ENCODE data around the gene FBXO44.

FBXO44 gene

GRCh38 chr1:11645670-11646265 is 8.9 kb upstream of the FBXO44 start:
- no peak overlapping the region for H3K4me3 ChIP-seq (ENCODE audit: low read depth, low read length)
- no peak overlapping the region for H3K27ac ChIP-seq
- no peaks in the 10 kb centered on the region for H3K36me3 ChIP-seq (replicated peaks)
- TF ChIP-seq, protein P1, sequence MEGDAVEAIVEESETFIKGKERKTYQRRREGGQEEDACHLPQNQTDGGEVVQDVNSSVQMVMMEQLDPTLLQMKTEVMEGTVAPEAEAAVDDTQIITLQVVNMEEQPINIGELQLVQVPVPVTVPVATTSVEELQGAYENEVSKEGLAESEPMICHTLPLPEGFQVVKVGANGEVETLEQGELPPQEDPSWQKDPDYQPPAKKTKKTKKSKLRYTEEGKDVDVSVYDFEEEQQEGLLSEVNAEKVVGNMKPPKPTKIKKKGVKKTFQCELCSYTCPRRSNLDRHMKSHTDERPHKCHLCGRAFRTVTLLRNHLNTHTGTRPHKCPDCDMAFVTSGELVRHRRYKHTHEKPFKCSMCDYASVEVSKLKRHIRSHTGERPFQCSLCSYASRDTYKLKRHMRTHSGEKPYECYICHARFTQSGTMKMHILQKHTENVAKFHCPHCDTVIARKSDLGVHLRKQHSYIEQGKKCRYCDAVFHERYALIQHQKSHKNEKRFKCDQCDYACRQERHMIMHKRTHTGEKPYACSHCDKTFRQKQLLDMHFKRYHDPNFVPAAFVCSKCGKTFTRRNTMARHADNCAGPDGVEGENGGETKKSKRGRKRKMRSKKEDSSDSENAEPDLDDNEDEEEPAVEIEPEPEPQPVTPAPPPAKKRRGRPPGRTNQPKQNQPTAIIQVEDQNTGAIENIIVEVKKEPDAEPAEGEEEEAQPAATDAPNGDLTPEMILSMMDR (IDR thresholded peaks at IDR 0.05; ENCODE audit: low read depth, low read length, missing control alignments) = peak; percentile 88
- H3K27me3 ChIP-seq (replicated peaks) = peaks cover 15% of the 10 kb centered on the region
- peak; percentile 60 for DNase-seq
- in situ Hi-C loops (cut with HindIII; ENCODE audit: low pct_ligation_motif_present, low sequenced_read_pairs) = loop anchor here (25.0 kb wide), 1 partner anchor 408 kb away; no protein-coding TSS in a partner anchor

DNA sequence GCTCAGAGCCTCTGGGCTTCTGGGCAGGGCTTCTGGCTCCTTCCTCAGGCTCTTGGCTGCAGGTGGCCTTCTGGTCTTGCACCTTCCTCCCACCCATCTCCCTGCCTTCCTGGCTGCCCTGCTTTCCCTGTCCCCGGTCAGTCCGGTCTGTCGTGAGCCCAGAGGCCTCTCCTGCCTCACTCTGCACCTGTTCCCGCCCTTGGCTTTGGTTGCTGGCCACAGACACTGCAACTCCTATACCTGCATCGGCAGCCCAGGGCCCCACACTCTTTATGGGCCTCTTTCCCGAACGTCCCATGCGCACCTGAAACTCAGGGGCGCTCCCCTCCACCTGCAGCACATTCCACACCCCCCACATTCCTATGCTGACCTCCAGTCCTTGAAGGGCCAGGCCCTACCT is 8.4 kb upstream of the FBXO44 start:
- TF ChIP-seq, protein P1 (IDR thresholded peaks at IDR 0.05; ENCODE audit: low read depth, low read length, missing control alignments) = no peak
- no peak overlapping the region for H3K27ac ChIP-seq
- no peak overlapping the region for H3K4me3 ChIP-seq (ENCODE audit: low read depth, low read length)
- no peaks in the 10 kb centered on the region for H3K36me3 ChIP-seq (replicated peaks)
- H3K27me3 ChIP-seq (replicated peaks) = peaks cover 15% of the 10 kb centered on the region
- DNase-seq = no peak
- in situ Hi-C loops (cut with HindIII; ENCODE audit: low pct_ligation_motif_present, low sequenced_read_pairs) = loop anchor here (25.0 kb wide), 1 partner anchor 409 kb away; no protein-coding TSS in a partner anchor

DNA sequence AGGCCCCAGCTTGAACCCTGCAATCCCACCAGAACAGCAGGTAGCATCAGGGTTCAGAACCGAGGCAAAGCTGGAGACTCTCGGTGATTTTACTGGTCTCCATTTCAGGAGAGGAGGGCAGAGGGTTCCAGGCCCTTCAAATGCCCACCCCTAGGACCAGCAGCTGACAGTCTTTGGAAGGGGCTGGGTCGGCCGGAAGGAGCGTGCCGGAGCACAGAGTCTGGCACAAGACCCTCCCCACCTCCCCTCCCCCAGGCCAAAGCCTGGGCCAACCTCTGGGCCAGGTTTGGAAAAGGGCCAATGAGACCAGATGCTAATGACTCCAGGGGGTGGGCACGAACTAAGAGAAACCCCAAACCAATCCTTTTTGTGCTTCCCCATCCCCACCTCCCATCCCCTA is 7.3 kb upstream of the FBXO44 start:
- TF ChIP-seq, protein P1 (IDR thresholded peaks at IDR 0.05; ENCODE audit: low read depth, low read length, missing control alignments) = no peak
- Histone ChIP-seq H3K27me3 (replicated peaks) (peaks cover 15% of the 10 kb centered on the region), H3K27ac (no peak overlapping the region), H3K4me3 (ENCODE audit: low read depth, low read length) (no peak overlapping the region), H3K36me3 (replicated peaks) (no peaks in the 10 kb centered on the region)
- no peak for DNase-seq
- in situ Hi-C loops (cut with HindIII; ENCODE audit: low pct_ligation_motif_present, low sequenced_read_pairs) = loop anchor here (25.0 kb wide), 1 partner anchor 410 kb away; no protein-coding TSS in a partner anchor

GRCh38 chr1:11648039-11648438 is 6.6 kb upstream of the FBXO44 start:
- DNase-seq = no peak
- TF ChIP-seq, protein P1 (IDR thresholded peaks at IDR 0.05; ENCODE audit: low read depth, low read length, missing control alignments) = no peak
- H3K4me3 ChIP-seq (ENCODE audit: low read depth, low read length) = no peak overlapping the region
- no peak overlapping the region for H3K27ac ChIP-seq
- in situ Hi-C loops (cut with HindIII; ENCODE audit: low pct_ligation_motif_present, low sequenced_read_pairs) = loop anchor here (25.0 kb wide), 1 partner anchor 411 kb away; no protein-coding TSS in a partner anchor
- H3K36me3 ChIP-seq (replicated peaks) = no peaks in the 10 kb centered on the region
- H3K27me3 ChIP-seq (replicated peaks) = peaks cover 15% of the 10 kb centered on the region

- in situ Hi-C loops (cut with HindIII; ENCODE audit: low pct_ligation_motif_present, low sequenced_read_pairs) = loop anchor here (25.0 kb wide), 1 partner anchor 411 kb away; no protein-coding TSS in a partner anchor
- Histone ChIP-seq H3K27me3 (replicated peaks) (peaks cover 15% of the 10 kb centered on the region), H3K36me3 (replicated peaks) (no peaks in the 10 kb centered on the region), H3K27ac (no peak overlapping the region), H3K4me3 (ENCODE audit: low read depth, low read length) (no peak overlapping the region)
- TF ChIP-seq, protein P1 (IDR thresholded peaks at IDR 0.05; ENCODE audit: low read depth, low read length, missing control alignments) = no peak
- DNase-seq = no peak
Observed at GRCh38 chr1:11648732-11649158, 5.9 kb upstream of the FBXO44 start.

Measured in brain microvascular endothelial cell (primary cell).